ENCODE measurements around the gene RTF1. TPM values are rescaled to one million over a fixed set of nuclear protein-coding genes. Genes with fewer than 3 reads are reported as not detected.

The RTF1 gene
- total and polyA plus RNA-seq, 2 donors (not counting 1 experiment from before 2014, with no cell fraction given), result 11.9 to 39.4 TPM

DNA sequence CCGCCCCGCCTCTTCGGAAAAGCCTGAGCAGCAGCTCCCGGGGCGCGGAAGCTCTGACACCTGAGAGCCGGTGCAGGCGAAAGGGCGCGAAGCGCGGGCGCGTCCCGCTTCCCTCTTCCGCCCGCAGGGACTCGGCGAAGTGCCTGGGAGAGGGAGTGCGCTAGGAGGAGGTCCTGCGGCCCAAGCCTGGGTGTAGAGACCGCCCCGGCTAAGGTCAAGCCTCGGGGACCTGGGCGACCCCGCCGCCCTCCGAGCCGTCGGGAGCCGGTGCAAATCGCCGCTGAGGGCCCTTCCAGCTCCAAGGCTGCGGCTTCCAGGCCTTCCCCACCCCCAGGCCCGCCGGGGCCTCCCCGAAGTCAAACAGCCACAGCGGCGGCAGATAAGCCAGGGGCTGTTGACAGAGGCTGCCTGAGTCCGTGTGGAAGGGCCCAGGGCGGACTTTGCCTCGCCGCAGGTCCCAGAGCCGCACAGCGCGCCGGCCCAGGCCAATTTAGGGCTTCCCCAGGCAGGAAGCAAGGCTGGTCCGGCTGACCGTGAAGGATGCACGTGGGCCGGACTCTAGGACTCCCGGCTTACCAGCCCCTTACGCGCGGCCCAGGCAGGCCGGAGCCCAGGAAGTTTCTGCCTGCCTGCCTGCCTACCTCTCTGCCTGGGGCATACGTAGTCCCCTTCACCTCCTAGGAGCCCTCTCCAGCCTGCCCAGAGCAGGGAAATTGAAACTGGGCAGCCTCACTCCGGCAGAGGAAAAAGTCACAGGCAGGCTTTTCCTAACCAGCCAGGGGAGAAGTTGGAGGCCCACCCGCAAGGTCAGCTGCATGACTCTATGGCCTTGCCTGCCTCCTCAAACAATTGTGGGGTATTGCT is 79.1 kb downstream of the RTF1 start:
- no peak for TF ChIP-seq EZH2 (IDR thresholded peaks at IDR 0.05; ENCODE audit: borderline replicate concordance, insufficient read depth, low read depth, low read length, poor library complexity, severe bottlenecking)
- TF ChIP-seq, protein P1, sequence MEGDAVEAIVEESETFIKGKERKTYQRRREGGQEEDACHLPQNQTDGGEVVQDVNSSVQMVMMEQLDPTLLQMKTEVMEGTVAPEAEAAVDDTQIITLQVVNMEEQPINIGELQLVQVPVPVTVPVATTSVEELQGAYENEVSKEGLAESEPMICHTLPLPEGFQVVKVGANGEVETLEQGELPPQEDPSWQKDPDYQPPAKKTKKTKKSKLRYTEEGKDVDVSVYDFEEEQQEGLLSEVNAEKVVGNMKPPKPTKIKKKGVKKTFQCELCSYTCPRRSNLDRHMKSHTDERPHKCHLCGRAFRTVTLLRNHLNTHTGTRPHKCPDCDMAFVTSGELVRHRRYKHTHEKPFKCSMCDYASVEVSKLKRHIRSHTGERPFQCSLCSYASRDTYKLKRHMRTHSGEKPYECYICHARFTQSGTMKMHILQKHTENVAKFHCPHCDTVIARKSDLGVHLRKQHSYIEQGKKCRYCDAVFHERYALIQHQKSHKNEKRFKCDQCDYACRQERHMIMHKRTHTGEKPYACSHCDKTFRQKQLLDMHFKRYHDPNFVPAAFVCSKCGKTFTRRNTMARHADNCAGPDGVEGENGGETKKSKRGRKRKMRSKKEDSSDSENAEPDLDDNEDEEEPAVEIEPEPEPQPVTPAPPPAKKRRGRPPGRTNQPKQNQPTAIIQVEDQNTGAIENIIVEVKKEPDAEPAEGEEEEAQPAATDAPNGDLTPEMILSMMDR (IDR thresholded peaks at IDR 0.05), result no peak
- no peak overlapping the region for H3K27ac Mint-ChIP-seq
- Histone ChIP-seq H3K4me3 (ENCODE audit: control extremely low read depth in 1 of 5, extremely low read depth in 1 of 5, insufficient read depth in 1 of 5, low read depth in 2 of 5, low read length in 4 of 5) (peak overlapping the region in 4 of 5 experiments; percentile 35 to 81 (median 64)), H3K27ac (ENCODE audit: low read length in 2 of 2) (no peak overlapping the region), H3K9ac (ENCODE audit: low read length) (peak overlapping the region; percentile 64), H2AFZ (ENCODE audit: insufficient read depth, low read depth, low read length, poor library complexity, severe bottlenecking) (peak overlapping the region; percentile 93), H3K36me3 (replicated peaks in 1 of 2; ENCODE audit: control extremely low read depth in 1 of 2, control insufficient read depth in 1 of 2, extremely low read depth in 1 of 2, insufficient read depth in 2 of 2, low read length in 1 of 2) (no peaks in the 10 kb centered on the region), H3K4me1 (ENCODE audit: control insufficient read depth in 2 of 2, insufficient read depth in 2 of 2, low read length in 2 of 2) (peaks cover 44 to 50% of the 10 kb centered on the region in 2 donors), H3K27me3 (replicated peaks in 1 of 4; ENCODE audit: control extremely low read depth in 1 of 4, control insufficient read depth in 3 of 4, insufficient read depth in 4 of 4, low read length in 3 of 4) (peaks cover 0 to 88% (median 48%) of the 10 kb centered on the region in 4 experiments), H3K9me3 (ENCODE audit: control extremely low read depth in 1 of 3, control insufficient read depth in 2 of 3, insufficient read depth in 1 of 3, low read length in 2 of 3) (peaks cover 0 to 22% (median 0%) of the 10 kb centered on the region in 3 donors), H3K4me2 (replicated peaks; ENCODE audit: low read depth, low read length, poor library complexity, severe bottlenecking) (peak overlapping the region; percentile 100), H3K79me2 (ENCODE audit: control insufficient read depth, insufficient read depth, low read length) (no peaks in the 10 kb centered on the region), H4K20me1 (ENCODE audit: control insufficient read depth, insufficient read depth, low read length, poor library complexity, severe bottlenecking) (peaks cover 19% of the 10 kb centered on the region)
- no peaks in the 10 kb centered on the region for H3K9me3 Mint-ChIP-seq (ENCODE audit: insufficient read depth)
- POLR2A ChIA-PET, result interaction anchor here (0.6 kb wide), 1 partner anchor 204 kb away, joined by 3 read pairs; no protein-coding TSS in a partner anchor
- peak overlapping the region; percentile 78 for H3K4me3 Mint-ChIP-seq
- DNase-seq, result no peak
- peaks cover 53% of the 10 kb centered on the region for H3K27me3 Mint-ChIP-seq
- WGBS (ENCODE audit: insufficient coverage), result 33% methylated on average over 59 of the region's 59 CpGs
- peaks cover 27% of the 10 kb centered on the region for H3K4me1 Mint-ChIP-seq
- CTCF ChIA-PET, result interaction anchor here (0.7 kb wide), 1 partner anchor 29 kb away, joined by 4 read pairs; no protein-coding TSS in a partner anchor
- ATAC-seq (ENCODE audit: low read depth), result no peak
- intact Hi-C loops (cut with micrococcal nuclease), result no loop called here

DNA sequence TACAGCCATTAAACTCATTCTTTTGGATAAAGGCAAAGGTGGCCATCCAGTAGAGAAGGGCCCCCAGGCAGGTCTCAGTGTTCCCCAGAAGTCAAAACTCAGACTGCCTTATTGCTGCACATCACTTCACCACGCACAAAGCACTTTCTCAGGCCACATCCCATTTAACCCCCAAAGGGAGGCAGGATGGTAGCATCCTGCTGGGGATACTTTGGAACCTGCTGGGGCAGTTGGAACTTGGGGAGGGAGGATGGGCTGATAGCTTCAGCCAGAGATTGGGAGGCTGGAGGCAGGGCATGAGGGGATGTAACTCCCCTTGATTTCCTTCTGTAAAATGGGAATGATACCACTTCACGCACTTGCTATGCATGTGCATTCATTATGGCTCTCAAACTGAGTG is 81.8 kb downstream of the RTF1 start:
- Mint-ChIP-seq H3K4me1 (peaks cover 44% of the 10 kb centered on the region), H3K27ac (peak overlapping the region; percentile 15), H3K27me3 (peaks cover 45% of the 10 kb centered on the region), H3K9me3 (ENCODE audit: insufficient read depth) (no peaks in the 10 kb centered on the region), H3K4me3 (no peak overlapping the region)
- POLR2A ChIA-PET, result no interaction called here
- no CpG with 5 or more reads among the region's 2 CpGs for WGBS (ENCODE audit: insufficient coverage)
- no peak overlapping the region for H3K4me3 ChIP-seq (ENCODE audit: control extremely low read depth in 1 of 5, extremely low read depth in 1 of 5, insufficient read depth in 1 of 5, low read depth in 2 of 5, low read length in 4 of 5)
- H3K4me1 ChIP-seq (ENCODE audit: control insufficient read depth in 2 of 2, insufficient read depth in 2 of 2, low read length in 2 of 2), result peaks cover 55 to 62% of the 10 kb centered on the region in 2 donors
- H3K4me2 ChIP-seq (replicated peaks; ENCODE audit: low read depth, low read length, poor library complexity, severe bottlenecking), result no peak overlapping the region
- H2AFZ ChIP-seq (ENCODE audit: insufficient read depth, low read depth, low read length, poor library complexity, severe bottlenecking), result no peak overlapping the region
- peaks cover 21% of the 10 kb centered on the region for H4K20me1 ChIP-seq (ENCODE audit: control insufficient read depth, insufficient read depth, low read length, poor library complexity, severe bottlenecking)
- intact Hi-C loops (cut with micrococcal nuclease), result no loop called here
- peaks cover 0 to 24% (median 0%) of the 10 kb centered on the region in 3 donors for H3K9me3 ChIP-seq (ENCODE audit: control extremely low read depth in 1 of 3, control insufficient read depth in 2 of 3, insufficient read depth in 1 of 3, low read length in 2 of 3)
- no peak for DNase-seq
- ATAC-seq (ENCODE audit: low read depth), result no peak
- CTCF ChIA-PET, result no interaction called here
- peaks cover 0 to 90% (median 48%) of the 10 kb centered on the region in 4 experiments for H3K27me3 ChIP-seq (replicated peaks in 1 of 4; ENCODE audit: control extremely low read depth in 1 of 4, control insufficient read depth in 3 of 4, insufficient read depth in 4 of 4, low read length in 3 of 4)
- TF ChIP-seq, protein P1 (IDR thresholded peaks at IDR 0.05), result no peak
- TF ChIP-seq EZH2 (IDR thresholded peaks at IDR 0.05; ENCODE audit: borderline replicate concordance, insufficient read depth, low read depth, low read length, poor library complexity, severe bottlenecking), result no peak
- no peaks in the 10 kb centered on the region for H3K79me2 ChIP-seq (ENCODE audit: control insufficient read depth, insufficient read depth, low read length)
- no peak overlapping the region for H3K27ac ChIP-seq (ENCODE audit: low read length in 2 of 2)
- H3K9ac ChIP-seq (ENCODE audit: low read length), result no peak overlapping the region
- H3K36me3 ChIP-seq (replicated peaks in 1 of 2; ENCODE audit: control extremely low read depth in 1 of 2, control insufficient read depth in 1 of 2, extremely low read depth in 1 of 2, insufficient read depth in 2 of 2, low read length in 1 of 2), result no peaks in the 10 kb centered on the region
